NCI-H187 treated with DMSO at 0.1 percent for 48 hours (cell line): ENCODE results near the gene LILRA2.
"Not testable (repeated sequence)": the region's sequence is repeated elsewhere in the genome, so short reads cannot be mapped to it uniquely, and the experiment has no call there.

Source experiments
- DNase-seq: peaks from one replicate; lab custom pipeline; 2025; lab: John Stamatoyannopoulos, UW

LILRA2 gene

GRCh38 chr19:54573330-54573872 lies at the start of gene LILRA2:
TSS of gene LILRA2 (plus strand) at chr19:54573790. CDS start at chr19:54573879, 89 bp downstream.
- no peak for DNase-seq

DNA sequence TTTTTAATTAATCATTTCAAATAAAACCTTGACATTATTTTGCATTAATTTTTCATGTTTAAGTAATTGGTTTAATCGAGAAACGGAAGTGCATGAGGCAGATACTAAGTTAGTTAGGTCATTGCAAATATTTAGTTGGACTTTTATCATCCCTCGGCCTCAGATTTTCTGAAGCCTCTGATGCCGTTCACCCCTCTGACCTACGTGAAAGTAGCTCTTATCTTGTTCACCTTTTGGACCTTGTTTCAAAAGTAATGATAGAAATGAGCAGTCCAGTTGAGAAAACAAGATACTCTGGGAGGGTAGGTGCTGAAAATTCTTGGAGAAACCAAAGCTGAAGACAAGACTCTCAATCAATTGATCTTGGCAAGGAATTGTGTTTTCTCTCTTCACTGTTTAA lies 48.0 kb upstream of the LILRA2 start:
- DNase-seq = no peak

DNA sequence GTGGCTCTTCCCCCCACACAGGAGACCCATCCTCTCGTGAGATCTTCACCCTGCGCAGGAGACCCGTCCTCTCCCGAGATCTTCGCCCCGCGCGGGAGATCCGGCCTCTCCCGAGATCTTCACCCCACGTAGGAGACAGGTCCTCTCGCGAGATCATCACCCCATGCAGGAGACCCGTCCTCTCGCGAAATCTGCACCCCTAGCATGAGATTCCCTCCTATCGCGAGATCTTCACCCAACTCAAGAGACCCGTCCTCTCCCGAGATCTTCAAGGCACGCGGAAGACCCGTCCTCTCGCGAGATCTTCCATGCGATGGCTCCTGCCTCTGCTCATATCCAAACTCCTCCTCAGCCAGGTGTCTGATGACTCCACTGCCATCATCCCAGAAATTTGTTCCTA lies 46.6 kb upstream of the LILRA2 start:
- no peak for DNase-seq

DNA sequence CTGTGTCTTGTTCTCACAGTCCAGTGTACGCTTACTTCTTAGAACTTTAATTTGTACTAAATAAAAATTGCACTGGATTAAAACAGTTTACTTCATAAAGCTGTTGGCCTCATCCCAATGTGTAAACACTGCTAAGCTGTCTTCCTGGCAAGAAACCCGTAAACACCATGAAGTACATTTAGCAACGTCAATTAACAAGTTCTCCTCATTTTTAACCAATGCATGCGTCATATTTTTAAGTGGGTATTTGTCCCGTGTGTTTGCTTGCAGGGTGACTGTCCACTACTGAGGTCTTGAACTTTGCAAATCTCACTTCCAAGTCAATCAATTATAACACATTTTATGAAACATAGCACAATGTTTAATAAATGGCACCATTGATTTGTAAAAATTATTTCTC lies 42.7 kb upstream of the LILRA2 start:
- DNase-seq = no peak

- DNase-seq = no peak
These were observed 41.1 kb upstream of the LILRA2 start for GRCh38 chr19:54532528-54532927.

GRCh38 chr19:54533476-54533875 lies 40.1 kb upstream of the LILRA2 start:
- DNase-seq = no peak

GRCh38 chr19:54534156-54534555 lies 39.4 kb upstream of the LILRA2 start:
- no peak for DNase-seq

DNA sequence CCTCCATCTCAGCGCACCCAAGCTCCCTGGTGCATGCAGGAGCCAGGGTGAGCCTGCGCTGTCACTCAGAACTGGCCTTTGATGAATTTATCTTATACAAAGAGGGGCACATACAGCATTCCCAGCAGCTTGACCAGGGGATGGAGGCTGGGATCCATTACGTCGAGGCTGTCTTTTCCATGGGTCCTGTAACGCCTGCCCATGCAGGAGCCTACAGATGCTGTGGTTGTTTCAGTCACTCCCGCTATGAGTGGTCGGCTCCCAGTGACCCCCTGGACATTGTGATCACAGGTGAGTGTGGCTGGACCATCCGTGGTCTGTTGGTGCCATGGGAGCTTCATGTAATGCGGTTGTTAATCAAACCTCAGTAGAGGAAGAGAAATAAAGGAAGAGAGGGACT lies 38.0 kb upstream of the LILRA2 start:
- DNase-seq = no peak

- DNase-seq = no peak
These were observed 36.6 kb upstream of the LILRA2 start for GRCh38 chr19:54536956-54537355.

DNA sequence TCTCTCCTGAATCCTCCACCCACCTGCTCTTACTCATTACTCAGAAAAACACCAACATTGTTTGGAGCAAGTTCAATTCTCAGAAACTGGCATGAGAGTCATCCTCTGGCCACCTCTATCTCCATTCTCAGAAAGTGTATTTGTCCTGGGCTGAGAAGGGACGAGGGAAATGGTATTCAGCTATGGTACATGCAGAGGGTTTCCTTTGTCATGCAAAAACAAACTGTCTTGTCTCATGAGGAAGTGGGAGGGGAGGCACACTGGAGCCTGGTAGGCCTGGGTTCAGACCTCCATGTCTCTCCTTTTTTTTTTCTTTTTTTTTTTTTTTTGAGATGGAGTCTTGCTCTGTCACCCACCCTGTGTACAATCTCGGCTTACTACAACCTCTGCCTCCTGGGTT lies 31.9 kb upstream of the LILRA2 start:
- no peak for DNase-seq

- DNase-seq = no peak
These were observed 24.8 kb upstream of the LILRA2 start for GRCh38 chr19:54548806-54549205.

DNA sequence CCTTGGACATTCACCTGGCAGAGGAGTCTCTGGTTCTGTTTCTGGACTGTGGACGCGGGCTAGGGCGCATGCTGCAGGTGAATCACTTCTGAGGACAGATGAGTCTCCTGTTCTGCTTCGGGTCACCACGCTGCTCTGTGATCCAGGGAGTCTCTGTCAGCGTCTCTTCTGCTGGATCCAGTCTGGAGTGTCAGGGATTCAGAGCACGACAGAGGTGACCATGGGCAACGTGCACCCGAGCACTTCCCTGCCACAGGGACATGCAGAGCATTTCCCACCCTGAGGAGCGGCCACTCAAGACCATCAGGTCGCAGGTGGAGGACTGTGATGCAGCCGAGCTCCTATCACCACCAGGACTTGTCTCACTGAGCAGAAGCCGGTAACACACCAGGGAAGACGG lies 24.4 kb upstream of the LILRA2 start:
- no peak for DNase-seq

DNA sequence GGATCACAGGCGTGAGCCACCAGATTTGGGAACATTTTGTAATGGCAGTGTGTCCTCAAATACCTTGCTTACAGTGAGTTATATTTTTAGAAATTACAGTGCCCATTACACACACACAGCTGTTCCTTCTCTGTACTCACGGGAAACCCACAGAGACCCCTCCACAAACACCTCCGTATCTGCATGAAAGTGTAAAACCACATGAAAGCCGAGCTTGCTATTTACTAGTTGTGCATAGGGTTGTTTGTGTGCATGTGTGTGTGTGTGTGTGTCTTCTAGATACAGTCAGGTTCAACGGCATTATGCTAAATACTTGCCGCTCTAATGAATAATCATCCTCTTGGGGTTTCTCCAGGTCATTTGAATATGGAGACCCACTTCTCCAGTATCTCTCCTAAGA lies 22.3 kb upstream of the LILRA2 start:
- DNase-seq = no peak

GRCh38 chr19:54551950-54552912 lies 21.4 kb upstream of the LILRA2 start:
- no peak for DNase-seq

DNA sequence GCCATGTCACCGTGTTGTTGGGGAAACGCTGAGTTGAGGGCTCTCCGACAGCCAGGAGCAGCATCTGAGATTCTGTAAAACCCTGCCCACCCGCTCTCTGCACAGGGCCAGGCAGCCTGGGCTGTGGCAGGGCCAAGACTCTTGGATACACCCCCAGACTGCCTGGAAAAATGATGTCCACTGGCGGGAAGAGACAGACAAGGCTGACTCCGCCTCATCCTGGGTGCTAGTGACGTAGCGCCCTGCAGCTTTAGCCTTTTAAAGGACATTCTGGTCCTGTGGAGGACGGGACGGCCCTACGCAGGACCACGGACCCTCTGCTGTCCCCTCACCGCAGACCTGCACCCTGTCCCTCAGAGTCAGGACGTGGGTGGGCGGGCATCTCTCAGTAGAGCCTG lies 20.7 kb upstream of the LILRA2 start:
- DNase-seq = no peak

- no peak for DNase-seq
These were observed 19.6 kb upstream of the LILRA2 start for GRCh38 chr19:54554006-54554405.

- DNase-seq = no peak
These were observed 18.7 kb upstream of the LILRA2 start for GRCh38 chr19:54554896-54555295.

DNA sequence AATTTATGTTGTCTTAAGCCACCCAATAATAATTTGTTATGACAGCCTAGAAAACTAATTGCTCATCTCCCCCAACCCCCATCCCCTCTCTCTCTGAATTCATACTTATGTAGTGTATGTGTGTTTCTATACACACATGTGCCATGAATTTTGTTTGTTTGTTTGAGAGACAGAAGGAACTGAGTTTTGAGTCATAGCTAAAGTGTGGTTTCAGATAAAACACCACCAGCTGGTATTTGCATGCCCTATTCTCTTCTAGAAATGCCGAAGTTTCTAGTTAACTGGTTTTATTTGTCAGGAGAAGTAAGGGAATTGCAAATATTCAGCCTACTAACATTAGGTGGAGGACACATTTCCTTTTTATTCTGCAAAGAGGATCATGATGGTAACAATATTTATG lies 17.4 kb upstream of the LILRA2 start:
- DNase-seq = no peak

DNA sequence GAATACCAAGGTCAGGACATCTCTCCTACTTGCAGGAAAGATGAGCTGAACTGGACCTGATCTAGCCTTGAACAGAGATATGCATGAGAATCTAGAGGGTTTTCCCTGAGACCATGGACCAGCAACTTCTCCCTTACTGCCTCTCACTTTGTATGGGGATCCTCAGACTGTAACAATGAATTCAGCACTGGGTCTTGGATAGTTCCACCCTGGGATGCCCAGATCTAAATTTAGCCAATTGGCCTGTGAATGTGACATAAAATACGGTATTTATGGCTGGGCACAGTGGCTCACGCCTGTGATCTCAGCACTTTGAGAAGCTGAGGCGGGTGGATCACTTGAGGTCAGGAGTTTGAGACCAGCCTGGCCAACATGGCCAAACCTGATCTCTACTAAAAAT lies 15.3 kb upstream of the LILRA2 start:
- DNase-seq = no peak

- DNase-seq = no peak
These were observed 12.7 kb upstream of the LILRA2 start for GRCh38 chr19:54560881-54561385.

- DNase-seq = no peak
These were observed 11.8 kb upstream of the LILRA2 start for GRCh38 chr19:54561840-54562239.

GRCh38 chr19:54563206-54563605 lies 10.4 kb upstream of the LILRA2 start:
- DNase-seq = not testable (repeated sequence)

DNA sequence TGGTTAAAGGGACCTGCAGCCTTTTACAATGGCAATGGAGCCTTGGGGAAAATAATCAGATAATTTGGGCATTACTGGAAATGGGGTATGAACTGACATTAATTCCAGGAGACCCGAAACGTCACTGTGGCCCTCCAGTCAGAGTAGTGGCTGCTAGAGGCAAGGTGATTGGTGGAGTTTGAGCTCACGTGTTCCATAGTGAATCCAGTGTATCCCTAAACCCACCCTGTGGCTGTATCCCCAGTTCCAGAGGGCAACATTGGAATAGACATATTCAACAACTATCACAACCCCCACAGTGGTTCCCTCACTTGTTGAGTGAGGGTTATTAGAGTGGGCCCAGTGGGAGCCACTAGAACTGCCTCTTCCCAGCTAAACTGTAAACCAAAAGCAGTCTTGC lies 3.3 kb upstream of the LILRA2 start:
- DNase-seq = no peak
